Loucy (cell line): ENCODE data around the gene GRIN2B.

ENCODE experiments used
- EZH2phosphoT487 ChIP-seq: fragments of 200-600 bp; IDR thresholded peaks from 2 replicates; pipeline ENCODE4 v1.6.1; 2018; ENCODE audit warnings: antibody characterized with exemption, mild to moderate bottlenecking, moderate library complexity, borderline replicate concordance
- TF ChIP-seq, protein P1 (sequence below): fragments of 200-600 bp; sonication (generic); conservative IDR thresholded peaks from 2 replicates; pipeline ENCODE4 v1.5.1; 2014; ENCODE audit warnings: mild to moderate bottlenecking, antibody characterized with exemption, low read length

DNA sequence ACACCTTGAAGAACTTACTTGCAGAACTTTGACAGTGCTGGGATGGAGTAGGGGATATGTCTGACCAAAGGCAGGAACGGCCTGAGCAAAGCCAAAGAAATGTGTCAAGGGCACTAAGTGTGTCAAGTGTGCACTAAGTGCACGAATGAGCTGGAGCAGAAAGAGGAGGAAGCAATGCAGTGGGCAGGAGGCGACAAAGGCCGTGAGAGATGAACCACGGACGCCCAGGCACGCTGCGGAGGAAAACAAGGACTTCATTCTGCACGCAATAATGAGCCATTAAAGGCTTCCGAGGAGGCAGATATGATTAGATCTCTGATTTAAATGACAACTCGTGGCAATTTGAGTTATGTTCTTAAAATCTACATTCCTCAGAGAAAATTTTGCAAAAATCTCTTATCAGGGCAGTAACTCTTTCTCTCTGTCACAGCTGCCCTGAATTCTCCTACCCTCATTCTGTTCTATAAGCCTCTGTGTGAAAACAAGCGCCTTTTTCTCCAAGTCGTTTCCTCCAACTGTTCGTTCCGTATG, 25.3 kb downstream of the GRIN2B start:
- TF ChIP-seq, protein P1, sequence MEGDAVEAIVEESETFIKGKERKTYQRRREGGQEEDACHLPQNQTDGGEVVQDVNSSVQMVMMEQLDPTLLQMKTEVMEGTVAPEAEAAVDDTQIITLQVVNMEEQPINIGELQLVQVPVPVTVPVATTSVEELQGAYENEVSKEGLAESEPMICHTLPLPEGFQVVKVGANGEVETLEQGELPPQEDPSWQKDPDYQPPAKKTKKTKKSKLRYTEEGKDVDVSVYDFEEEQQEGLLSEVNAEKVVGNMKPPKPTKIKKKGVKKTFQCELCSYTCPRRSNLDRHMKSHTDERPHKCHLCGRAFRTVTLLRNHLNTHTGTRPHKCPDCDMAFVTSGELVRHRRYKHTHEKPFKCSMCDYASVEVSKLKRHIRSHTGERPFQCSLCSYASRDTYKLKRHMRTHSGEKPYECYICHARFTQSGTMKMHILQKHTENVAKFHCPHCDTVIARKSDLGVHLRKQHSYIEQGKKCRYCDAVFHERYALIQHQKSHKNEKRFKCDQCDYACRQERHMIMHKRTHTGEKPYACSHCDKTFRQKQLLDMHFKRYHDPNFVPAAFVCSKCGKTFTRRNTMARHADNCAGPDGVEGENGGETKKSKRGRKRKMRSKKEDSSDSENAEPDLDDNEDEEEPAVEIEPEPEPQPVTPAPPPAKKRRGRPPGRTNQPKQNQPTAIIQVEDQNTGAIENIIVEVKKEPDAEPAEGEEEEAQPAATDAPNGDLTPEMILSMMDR = no peak
- TF ChIP-seq EZH2phosphoT487 = no peak
